K562 (cell line): Measurements from ENCODE around the gene ATP6V1G1. TPM values are rescaled to one million over a fixed set of nuclear protein-coding genes. Genes with fewer than 3 reads are reported as not detected.
A peak's percentile ranks its signal among the peaks of the same experiment; 100 is the strongest.

ENCODE experiments used
- ATAC-seq: fragments of 200-7000 bp; cut with Tn5 transposase; 3 replicates; pipeline ENCODE4 v1.9.1; 2020; ENCODE audit warnings: moderate library complexity
- BruUV-seq: library from RNA; stranded (reverse); fragments of 400-500 nt; replicated peaks from 2 replicates; lab custom pipeline; 2021; lab: Mats Ljungman, UMichigan
- CTCF ChIA-PET: fragments of 300-600 bp; formaldehyde crosslinking; extraction: SDS; loops from one replicate; lab custom pipeline; 2021; ENCODE audit warnings: low intra/inter-chr PET ratio; lab: Yijun Ruan, JAX
- POLR2A ChIA-PET: fragments of 300-600, 350-650 bp; sonication (Branson Sonifier 250); formaldehyde crosslinking; extraction: SDS; loops from one replicate; lab custom pipeline; 2021; ENCODE audit warnings: antibody characterized with exemption, inconsistent platforms; lab: Yijun Ruan, JAX
- DNase-seq, 4 experiments: peaks; one replicate each; pipeline versions ENCODE4 v3.0.0 to v3.0.0-alpha.2; 2011 to 2018; ENCODE audit warnings: low spot score in 3 of 4, mixed read lengths in 3 of 4; ENCODE audit errors: extremely low read depth in 1 of 4
- FAIRE-seq: peaks from 2 replicates; lab custom pipeline; 2011; peaks lifted over from hg19 to GRCh38; lab: Jason Lieb, UNC
- H2AFZ ChIP-seq: 2 replicates; pipeline ENCODE4 v1.6.0; 2011; ENCODE audit warnings: low read depth, low read length, control low read depth, inconsistent platforms
- H3K27ac ChIP-seq: fragments of 200-600 bp; 3 replicates; pipeline ENCODE4 v1.8.0; 2011; ENCODE audit warnings: low read depth, mild to moderate bottlenecking, control low read depth, inconsistent platforms, low read length, moderate library complexity, mixed read lengths; ENCODE audit errors: extremely low read depth
- H3K27me3 ChIP-seq, 2 experiments: fragments of 300-600 bp in 1 of 2; 2 replicates in 1 of 2; 3 replicates in 1 of 2; pipeline versions ENCODE4 v1.6.0 to v1.8.0; 2011; ENCODE audit warnings: inconsistent platforms in 2 of 2, low read length in 2 of 2, mild to moderate bottlenecking in 1 of 2, mixed read lengths in 1 of 2, moderate library complexity in 1 of 2; ENCODE audit not compliant: control insufficient read depth in 2 of 2, insufficient read depth in 2 of 2
- H3K36me3 ChIP-seq: fragments of 300-600 bp; 3 replicates; pipeline ENCODE4 v1.8.0; 2011; ENCODE audit warnings: mild to moderate bottlenecking, low read length, inconsistent platforms; ENCODE audit not compliant: control insufficient read depth, insufficient read depth
- H3K4me1 ChIP-seq, 2 experiments: fragments of 200-600 bp in 1 of 2; replicated peaks in 1 of 2; 2 replicates in 1 of 2; 3 replicates in 1 of 2; pipeline versions ENCODE4 v1.5.1 to v1.8.0; 2011; ENCODE audit warnings: inconsistent platforms in 2 of 2, low read length in 2 of 2, mild to moderate bottlenecking in 1 of 2, mixed read lengths in 1 of 2, moderate library complexity in 1 of 2; ENCODE audit not compliant: control insufficient read depth in 2 of 2, insufficient read depth in 2 of 2
- H3K4me2 ChIP-seq: 2 replicates; pipeline ENCODE4 v1.6.1; 2011; ENCODE audit warnings: low read length, control low read depth, inconsistent platforms, mixed read lengths; ENCODE audit not compliant: insufficient read depth
- H3K4me3 ChIP-seq: fragments of 200-600 bp; sonication (generic), shearing (Covaris generic); 2 replicates; pipeline ENCODE4 v1.5.1; 2016; ENCODE audit warnings: control low read depth, inconsistent platforms
- H3K79me2 ChIP-seq: fragments of 200-600 bp; 3 replicates; pipeline ENCODE4 v1.8.0; 2011; ENCODE audit warnings: low read length, inconsistent platforms; ENCODE audit not compliant: control insufficient read depth, insufficient read depth
- H3K9ac ChIP-seq, 2 experiments: 2 replicates each; pipeline versions ENCODE4 v1.6.0 to v1.6.1; 2011; ENCODE audit warnings: low read depth in 2 of 2, low read length in 2 of 2, control low read depth in 1 of 2, inconsistent platforms in 1 of 2, mild to moderate bottlenecking in 1 of 2, mixed read lengths in 1 of 2; ENCODE audit not compliant: insufficient read depth in 1 of 2
- H3K9me1 ChIP-seq: one replicate; pipeline ENCODE4 v1.6.0; 2011; ENCODE audit warnings: inconsistent platforms, mild to moderate bottlenecking, low read length, moderate library complexity; ENCODE audit not compliant: control insufficient read depth, insufficient read depth
- H3K9me3 ChIP-seq: replicated peaks from 2 replicates; pipeline ENCODE4 v1.5.1; 2011; ENCODE audit warnings: low read depth, low read length, inconsistent platforms; ENCODE audit not compliant: control insufficient read depth, insufficient read depth
- H4K20me1 ChIP-seq: replicated peaks from 2 replicates; pipeline ENCODE4 v1.6.1; 2011; ENCODE audit warnings: low read length, inconsistent platforms, mixed read lengths; ENCODE audit not compliant: control insufficient read depth, insufficient read depth
- C11orf30 ChIP-seq: fragments of 450-650 bp; IDR thresholded peaks from 2 replicates; pipeline ENCODE4 v1.6.1; 2016; ENCODE audit warnings: low read depth, mild to moderate bottlenecking
- DDX20 ChIP-seq: fragments of 450-650 bp; IDR thresholded peaks from 2 replicates; pipeline ENCODE4 v1.6.1; 2016; ENCODE audit warnings: missing genetic modification characterization, low read depth, mild to moderate bottlenecking, missing compliant biosample characterization, moderate library complexity
- ILK ChIP-seq: fragments of 450-650 bp; IDR thresholded peaks from 2 replicates; pipeline ENCODE4 v1.6.1; 2016; ENCODE audit warnings: missing genetic modification characterization, low read depth, mild to moderate bottlenecking, missing compliant biosample characterization, moderate library complexity, borderline replicate concordance
- JUND ChIP-seq, 2 experiments: IDR thresholded peaks; 2 replicates in 1 of 2; 3 replicates in 1 of 2; pipeline ENCODE4 v1.6.1; 2011; ENCODE audit warnings: borderline replicate concordance in 2 of 2, low read depth in 2 of 2, low read length in 2 of 2, improper control_type of control experiment in 1 of 2, missing biosample characterization in 1 of 2, missing genetic modification characterization in 1 of 2, missing genetic modification reagents in 1 of 2
- KLF16 ChIP-seq: IDR thresholded peaks from 2 replicates; pipeline ENCODE4 v1.6.1; 2016; ENCODE audit warnings: antibody characterized with exemption
- MAFG ChIP-seq: fragments of 450-650 bp; conservative IDR thresholded peaks from 2 replicates; pipeline ENCODE4 v1.6.1; 2016; ENCODE audit warnings: missing genetic modification characterization, missing compliant biosample characterization
- MAFK ChIP-seq: IDR thresholded peaks from 2 replicates; pipeline ENCODE4 v1.6.1; 2011; ENCODE audit warnings: low read length, improper control_type of control experiment
- POLR3G ChIP-seq: IDR thresholded peaks from 2 replicates; pipeline ENCODE4 v1.6.1; 2011; ENCODE audit not compliant: insufficient read length, insufficient replicate concordance; ENCODE audit errors: extremely low read depth
- RFX1 ChIP-seq: fragments of 450-650 bp; IDR thresholded peaks from 2 replicates; pipeline ENCODE4 v1.6.1; 2016; ENCODE audit warnings: mild to moderate bottlenecking, moderate library complexity
- TRIM28 ChIP-seq: fragments of 450-650 bp; IDR thresholded peaks from 2 replicates; pipeline ENCODE4 v1.6.1; 2017
- ZFP36 ChIP-seq: fragments of 150-350 bp; IDR thresholded peaks from 2 replicates; pipeline ENCODE4 v1.6.1; 2018; ENCODE audit warnings: low read length, low read depth; ENCODE audit not compliant: partially characterized antibody
- ZNF316 ChIP-seq: fragments of 450-650 bp; IDR thresholded peaks from 2 replicates; pipeline ENCODE4 v1.6.1; 2016
- WGBS: fragments of 100-300 bp; shearing (Covaris generic); methylation state at CpG from one replicate; pipeline ENCODE4 v1.1.6; 2016; ENCODE audit warnings: low coverage, mixed read lengths; ENCODE audit not compliant: insufficient coverage; ENCODE audit errors: missing lambda C conversion rate; 5-methylcytosine and 5-hydroxymethylcytosine counted together
- in situ Hi-C: fragments of 300-500 bp; cut with MboI; formaldehyde crosslinking; loops from 4 replicates; pipeline ENCODE4 v1.15.0; 2018; ENCODE audit warnings: inconsistent platforms, mixed read lengths
- intact Hi-C: fragments of 100-400 bp; cut with micrococcal nuclease; formaldehyde crosslinking; loops from 2 replicates; pipeline ENCODE4 v1.14.2; 2022
- polyA plus RNA-seq, 8 experiments: library from polyadenylated mRNA; depleted of rRNA in 4 of 8; stranded (reverse) in 5 of 8; unstranded in 3 of 8; fragments of >200 nt; fragmentation: Nextera tagmentation in 2 of 8; fragmentation: Illumina TruSeq in 1 of 8; extraction: Ambion mirVana in 2 of 8; extraction: Trizol in 1 of 8; gene quantifications; 2 replicates each; pipeline versions ENCODE4 v1.2.1 to v1.2.3, GENCODE V29; 2011 to 2014; ENCODE audit warnings: inconsistent platforms in 1 of 8, missing spikeins in 1 of 8
- total RNA-seq, 7 experiments: library from RNA; depleted of rRNA in 6 of 7; stranded (reverse); fragments of >200 nt in 6 of 7; fragmentation: Illumina TruSeq in 2 of 7; extraction: Trizol in 2 of 7; gene quantifications; 2 replicates each; pipeline versions ENCODE4 v1.2.1 to v1.2.3, GENCODE V29; 2011 to 2021; ENCODE audit warnings: low replicate concordance in 1 of 7
- TF ChIP-seq, protein P1 (sequence below): sonication (generic); formaldehyde crosslinking; IDR thresholded peaks from 2 replicates; pipeline ENCODE4 v1.8.1; 2022; ENCODE audit warnings: missing genetic modification reagents
- TF ChIP-seq, protein P2 (sequence below): fragments of 450-650 bp; formaldehyde crosslinking; IDR thresholded peaks from 2 replicates; pipeline ENCODE4 v1.4.0; 2020; ENCODE audit warnings: mild to moderate bottlenecking
- TF ChIP-seq, protein P3 (sequence below): sonication (generic); formaldehyde crosslinking; IDR thresholded peaks from 2 replicates; pipeline ENCODE4 v1.8.1; 2023; ENCODE audit warnings: mild to moderate bottlenecking, missing genetic modification reagents, moderate library complexity
- TF ChIP-seq, protein P4 (sequence below): sonication (generic); formaldehyde crosslinking; IDR thresholded peaks from 2 replicates; pipeline ENCODE4 v1.8.0; 2022; ENCODE audit warnings: missing genetic modification reagents, mild to moderate bottlenecking, borderline replicate concordance
- TF ChIP-seq, protein P5 (sequence below): sonication (generic); IDR thresholded peaks from 2 replicates; pipeline ENCODE4 v1.6.1; 2016

ATP6V1G1 gene
- total and polyA plus RNA-seq, 9 of the 15 experiments (the other 6 are each of a cell fraction or from before 2014, with no cell fraction given): 88.4 to 492 (median 193) TPM

DNA sequence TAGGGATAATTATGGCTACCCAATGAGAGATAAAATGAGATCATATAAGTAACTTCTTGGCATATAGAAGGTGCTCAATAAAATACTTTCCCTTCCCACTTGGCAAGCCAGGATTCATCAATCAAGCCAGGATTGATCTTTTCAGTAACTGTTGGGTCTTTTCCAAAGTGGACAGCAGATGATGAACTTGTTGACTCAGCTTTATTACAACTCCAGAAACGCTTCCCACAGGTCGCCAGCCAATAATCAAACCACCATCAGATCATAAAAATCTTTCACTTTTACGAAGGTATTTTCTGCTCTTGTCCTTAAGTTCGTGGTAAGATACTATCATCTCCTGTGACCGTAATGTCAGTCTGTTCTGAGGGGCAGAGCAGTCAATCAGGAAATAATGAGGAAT, 42.5 kb upstream of the ATP6V1G1 start:
- 0% methylated on average over 5 of the region's 5 CpGs for WGBS
- no peak for TF ChIP-seq ZFP36
- TF ChIP-seq RFX1: no peak
- TF ChIP-seq C11orf30: peak; percentile 76; the same call in 1 of the 2 replicates
- TF ChIP-seq JUND (IDR thresholded peaks at IDR 0.05; ENCODE audit: borderline replicate concordance, low read depth, low read length): no peak
- no peak for TF ChIP-seq JUND (tag; IDR thresholded peaks at IDR 0.05; ENCODE audit: borderline replicate concordance, low read depth, low read length)
- no peak for TF ChIP-seq ILK (tag)
- TF ChIP-seq, protein P1, sequence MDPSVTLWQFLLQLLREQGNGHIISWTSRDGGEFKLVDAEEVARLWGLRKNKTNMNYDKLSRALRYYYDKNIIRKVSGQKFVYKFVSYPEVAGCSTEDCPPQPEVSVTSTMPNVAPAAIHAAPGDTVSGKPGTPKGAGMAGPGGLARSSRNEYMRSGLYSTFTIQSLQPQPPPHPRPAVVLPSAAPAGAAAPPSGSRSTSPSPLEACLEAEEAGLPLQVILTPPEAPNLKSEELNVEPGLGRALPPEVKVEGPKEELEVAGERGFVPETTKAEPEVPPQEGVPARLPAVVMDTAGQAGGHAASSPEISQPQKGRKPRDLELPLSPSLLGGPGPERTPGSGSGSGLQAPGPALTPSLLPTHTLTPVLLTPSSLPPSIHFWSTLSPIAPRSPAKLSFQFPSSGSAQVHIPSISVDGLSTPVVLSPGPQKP (CRISPR knock-in tag): no peak
- TF ChIP-seq, protein P2, sequence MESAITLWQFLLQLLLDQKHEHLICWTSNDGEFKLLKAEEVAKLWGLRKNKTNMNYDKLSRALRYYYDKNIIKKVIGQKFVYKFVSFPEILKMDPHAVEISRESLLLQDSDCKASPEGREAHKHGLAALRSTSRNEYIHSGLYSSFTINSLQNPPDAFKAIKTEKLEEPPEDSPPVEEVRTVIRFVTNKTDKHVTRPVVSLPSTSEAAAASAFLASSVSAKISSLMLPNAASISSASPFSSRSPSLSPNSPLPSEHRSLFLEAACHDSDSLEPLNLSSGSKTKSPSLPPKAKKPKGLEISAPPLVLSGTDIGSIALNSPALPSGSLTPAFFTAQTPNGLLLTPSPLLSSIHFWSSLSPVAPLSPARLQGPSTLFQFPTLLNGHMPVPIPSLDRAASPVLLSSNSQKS (CRISPR knock-in tag): no peak
- TF ChIP-seq, protein P3, sequence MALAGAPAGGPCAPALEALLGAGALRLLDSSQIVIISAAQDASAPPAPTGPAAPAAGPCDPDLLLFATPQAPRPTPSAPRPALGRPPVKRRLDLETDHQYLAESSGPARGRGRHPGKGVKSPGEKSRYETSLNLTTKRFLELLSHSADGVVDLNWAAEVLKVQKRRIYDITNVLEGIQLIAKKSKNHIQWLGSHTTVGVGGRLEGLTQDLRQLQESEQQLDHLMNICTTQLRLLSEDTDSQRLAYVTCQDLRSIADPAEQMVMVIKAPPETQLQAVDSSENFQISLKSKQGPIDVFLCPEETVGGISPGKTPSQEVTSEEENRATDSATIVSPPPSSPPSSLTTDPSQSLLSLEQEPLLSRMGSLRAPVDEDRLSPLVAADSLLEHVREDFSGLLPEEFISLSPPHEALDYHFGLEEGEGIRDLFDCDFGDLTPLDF (CRISPR knock-in tag): no peak
- TF ChIP-seq TRIM28: no peak
- TF ChIP-seq ZNF316: peak; percentile 78
- TF ChIP-seq, protein P4, sequence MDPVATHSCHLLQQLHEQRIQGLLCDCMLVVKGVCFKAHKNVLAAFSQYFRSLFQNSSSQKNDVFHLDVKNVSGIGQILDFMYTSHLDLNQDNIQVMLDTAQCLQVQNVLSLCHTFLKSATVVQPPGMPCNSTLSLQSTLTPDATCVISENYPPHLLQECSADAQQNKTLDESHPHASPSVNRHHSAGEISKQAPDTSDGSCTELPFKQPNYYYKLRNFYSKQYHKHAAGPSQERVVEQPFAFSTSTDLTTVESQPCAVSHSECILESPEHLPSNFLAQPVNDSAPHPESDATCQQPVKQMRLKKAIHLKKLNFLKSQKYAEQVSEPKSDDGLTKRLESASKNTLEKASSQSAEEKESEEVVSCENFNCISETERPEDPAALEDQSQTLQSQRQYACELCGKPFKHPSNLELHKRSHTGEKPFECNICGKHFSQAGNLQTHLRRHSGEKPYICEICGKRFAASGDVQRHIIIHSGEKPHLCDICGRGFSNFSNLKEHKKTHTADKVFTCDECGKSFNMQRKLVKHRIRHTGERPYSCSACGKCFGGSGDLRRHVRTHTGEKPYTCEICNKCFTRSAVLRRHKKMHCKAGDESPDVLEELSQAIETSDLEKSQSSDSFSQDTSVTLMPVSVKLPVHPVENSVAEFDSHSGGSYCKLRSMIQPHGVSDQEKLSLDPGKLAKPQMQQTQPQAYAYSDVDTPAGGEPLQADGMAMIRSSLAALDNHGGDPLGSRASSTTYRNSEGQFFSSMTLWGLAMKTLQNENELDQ: no peak
- TF ChIP-seq, protein P5, sequence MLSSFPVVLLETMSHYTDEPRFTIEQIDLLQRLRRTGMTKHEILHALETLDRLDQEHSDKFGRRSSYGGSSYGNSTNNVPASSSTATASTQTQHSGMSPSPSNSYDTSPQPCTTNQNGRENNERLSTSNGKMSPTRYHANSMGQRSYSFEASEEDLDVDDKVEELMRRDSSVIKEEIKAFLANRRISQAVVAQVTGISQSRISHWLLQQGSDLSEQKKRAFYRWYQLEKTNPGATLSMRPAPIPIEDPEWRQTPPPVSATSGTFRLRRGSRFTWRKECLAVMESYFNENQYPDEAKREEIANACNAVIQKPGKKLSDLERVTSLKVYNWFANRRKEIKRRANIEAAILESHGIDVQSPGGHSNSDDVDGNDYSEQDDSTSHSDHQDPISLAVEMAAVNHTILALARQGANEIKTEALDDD: no peak
- peak; percentile 68 for TF ChIP-seq MAFG (tag)
- TF ChIP-seq POLR3G: no peak
- no peak for TF ChIP-seq KLF16
- TF ChIP-seq DDX20 (tag): no peak
- TF ChIP-seq MAFK: peak; percentile 32; the same call in 1 of the 2 replicates

More for the DNA sequence above, 42.5 kb upstream of the ATP6V1G1 start:
- DNase-seq (no peak), ATAC-seq (no peak), FAIRE-seq (no peak)
- no TSS peak for BruUV-seq
- Histone ChIP-seq H3K4me1 (no peaks in the 10 kb centered on the region), H3K9me3 (no peaks in the 10 kb centered on the region; the same call in 1 of the 2 replicates), H4K20me1 (no peaks in the 10 kb centered on the region), H3K4me3 (no peak overlapping the region), H2AFZ (no peak overlapping the region), H3K4me2 (no peak overlapping the region), H3K27me3 (peaks cover 21 to 57% of the 10 kb centered on the region in 2 experiments; a peak in 4 of 5 replicates), H3K9ac (no peak overlapping the region), H3K36me3 (no peaks in the 10 kb centered on the region), H3K79me2 (no peaks in the 10 kb centered on the region), H3K9me1 (no peaks in the 10 kb centered on the region), H3K27ac (no peak overlapping the region)
- intact Hi-C loops: no loop called here
- in situ Hi-C loops: no loop called here
- POLR2A ChIA-PET: interaction anchor here (1.0 kb wide), 1 partner anchor 12 kb away, joined by 3 read pairs; no protein-coding TSS in a partner anchor
- CTCF ChIA-PET: no interaction called here
